ENCODE measurements around the gene ANKHD1. TPM values are rescaled to one million over a fixed set of nuclear protein-coding genes. Genes with fewer than 3 reads are reported as not detected.

The ANKHD1 gene
- total and polyA plus RNA-seq, 9 of the 15 experiments (the other 6 are each of a cell fraction or from before 2014, with no cell fraction given): 38.9 to 138 (median 78.7) TPM

GRCh38 chr5:140424135-140424534 is 22.5 kb downstream of the ANKHD1 start:
- ChIA-PET POLR2A (interaction anchor here (0.7 to 2.3 kb wide), 4 partner anchors 9 to 21 kb away, joined by 3 to 6 read pairs (median 6); no protein-coding TSS in a partner anchor), CTCF (ENCODE audit: low intra/inter-chr PET ratio) (no interaction called here)
- Histone ChIP-seq H3K79me2 (ENCODE audit: control insufficient read depth, insufficient read depth, low read length) (peaks cover 78% of the 10 kb centered on the region), H3K9me1 (ENCODE audit: control insufficient read depth, insufficient read depth, low read length) (no peaks in the 10 kb centered on the region), H2AFZ (ENCODE audit: low read depth, low read length) (no peak overlapping the region), H3K36me3 (ENCODE audit: control insufficient read depth, insufficient read depth, low read length) (0 out of 3 replicates have a peak, but pooled peaks cover 4% of the 10 kb centered on the region), H3K9me3 (replicated peaks; ENCODE audit: control insufficient read depth, insufficient read depth, low read depth, low read length) (no peaks in the 10 kb centered on the region), H4K20me1 (replicated peaks; ENCODE audit: control insufficient read depth, insufficient read depth, low read length) (peaks cover 4% of the 10 kb centered on the region), H3K4me3 (no peak overlapping the region), H3K27me3 (ENCODE audit: control insufficient read depth in 2 of 2, insufficient read depth in 2 of 2, low read length in 2 of 2) (no peaks in the 10 kb centered on the region), H3K9ac (ENCODE audit: insufficient read depth in 1 of 2, low read depth in 2 of 2, low read length in 2 of 2) (no peak overlapping the region), H3K4me1 (replicated peaks in 1 of 2; ENCODE audit: control insufficient read depth in 2 of 2, insufficient read depth in 2 of 2, low read length in 2 of 2) (peaks cover 10 to 11% of the 10 kb centered on the region in 2 experiments; a peak in 3 of 5 replicates), H3K4me2 (ENCODE audit: insufficient read depth, low read length) (no peak overlapping the region), H3K27ac (ENCODE audit: extremely low read depth, low read depth, low read length) (no peak overlapping the region)
- intact Hi-C loops (cut with micrococcal nuclease) (no loop called here), in situ Hi-C loops (cut with MboI) (no loop called here)
- no peak for ATAC-seq
- 59% methylated on average over 3 of the region's 3 CpGs for WGBS (ENCODE audit: insufficient coverage, low coverage, missing lambda C conversion rate)
- no TSS peak for BruUV-seq (replicated peaks)
- FAIRE-seq: no peak
- no peak for DNase-seq (ENCODE audit: extremely low read depth in 1 of 4, low spot score in 3 of 4)
- TF ChIP-seq, protein P1, sequence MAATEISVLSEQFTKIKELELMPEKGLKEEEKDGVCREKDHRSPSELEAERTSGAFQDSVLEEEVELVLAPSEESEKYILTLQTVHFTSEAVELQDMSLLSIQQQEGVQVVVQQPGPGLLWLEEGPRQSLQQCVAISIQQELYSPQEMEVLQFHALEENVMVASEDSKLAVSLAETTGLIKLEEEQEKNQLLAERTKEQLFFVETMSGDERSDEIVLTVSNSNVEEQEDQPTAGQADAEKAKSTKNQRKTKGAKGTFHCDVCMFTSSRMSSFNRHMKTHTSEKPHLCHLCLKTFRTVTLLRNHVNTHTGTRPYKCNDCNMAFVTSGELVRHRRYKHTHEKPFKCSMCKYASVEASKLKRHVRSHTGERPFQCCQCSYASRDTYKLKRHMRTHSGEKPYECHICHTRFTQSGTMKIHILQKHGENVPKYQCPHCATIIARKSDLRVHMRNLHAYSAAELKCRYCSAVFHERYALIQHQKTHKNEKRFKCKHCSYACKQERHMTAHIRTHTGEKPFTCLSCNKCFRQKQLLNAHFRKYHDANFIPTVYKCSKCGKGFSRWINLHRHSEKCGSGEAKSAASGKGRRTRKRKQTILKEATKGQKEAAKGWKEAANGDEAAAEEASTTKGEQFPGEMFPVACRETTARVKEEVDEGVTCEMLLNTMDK (IDR thresholded peaks at IDR 0.05; ENCODE audit: borderline replicate concordance, insufficient read depth, low read depth, low read length, poor library complexity, severe bottlenecking): no peak
- TF ChIP-seq FOXJ3 (CRISPR knock-in tag; IDR thresholded peaks at IDR 0.05): no peak
- TF ChIP-seq, protein P2, sequence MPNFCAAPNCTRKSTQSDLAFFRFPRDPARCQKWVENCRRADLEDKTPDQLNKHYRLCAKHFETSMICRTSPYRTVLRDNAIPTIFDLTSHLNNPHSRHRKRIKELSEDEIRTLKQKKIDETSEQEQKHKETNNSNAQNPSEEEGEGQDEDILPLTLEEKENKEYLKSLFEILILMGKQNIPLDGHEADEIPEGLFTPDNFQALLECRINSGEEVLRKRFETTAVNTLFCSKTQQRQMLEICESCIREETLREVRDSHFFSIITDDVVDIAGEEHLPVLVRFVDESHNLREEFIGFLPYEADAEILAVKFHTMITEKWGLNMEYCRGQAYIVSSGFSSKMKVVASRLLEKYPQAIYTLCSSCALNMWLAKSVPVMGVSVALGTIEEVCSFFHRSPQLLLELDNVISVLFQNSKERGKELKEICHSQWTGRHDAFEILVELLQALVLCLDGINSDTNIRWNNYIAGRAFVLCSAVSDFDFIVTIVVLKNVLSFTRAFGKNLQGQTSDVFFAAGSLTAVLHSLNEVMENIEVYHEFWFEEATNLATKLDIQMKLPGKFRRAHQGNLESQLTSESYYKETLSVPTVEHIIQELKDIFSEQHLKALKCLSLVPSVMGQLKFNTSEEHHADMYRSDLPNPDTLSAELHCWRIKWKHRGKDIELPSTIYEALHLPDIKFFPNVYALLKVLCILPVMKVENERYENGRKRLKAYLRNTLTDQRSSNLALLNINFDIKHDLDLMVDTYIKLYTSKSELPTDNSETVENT (CRISPR knock-in tag; IDR thresholded peaks at IDR 0.05): no peak
- no peak for TF ChIP-seq TFAM (CRISPR knock-in tag; conservative IDR thresholded peaks at IDR 0.05)
- no peak for TF ChIP-seq SNIP1 (IDR thresholded peaks at IDR 0.05; ENCODE audit: low read depth)
- no peak for TF ChIP-seq NCOA4 (IDR thresholded peaks at IDR 0.05; ENCODE audit: partially characterized antibody)
- TF ChIP-seq ZNF695 (CRISPR knock-in tag; IDR thresholded peaks at IDR 0.05): no peak
- no peak for TF ChIP-seq SPI1 (IDR thresholded peaks at IDR 0.05; ENCODE audit: borderline replicate concordance, low read depth, low read length)
- TF ChIP-seq ZKSCAN8 (CRISPR knock-in tag; IDR thresholded peaks at IDR 0.05): no peak
- no peak for TF ChIP-seq KLF6 (CRISPR knock-in tag; IDR thresholded peaks at IDR 0.05; ENCODE audit: borderline replicate concordance)
- no peak for TF ChIP-seq RERE (CRISPR knock-in tag; IDR thresholded peaks at IDR 0.05; ENCODE audit: borderline replicate concordance)
